ENCODE data around the gene PPIG.

DNA sequence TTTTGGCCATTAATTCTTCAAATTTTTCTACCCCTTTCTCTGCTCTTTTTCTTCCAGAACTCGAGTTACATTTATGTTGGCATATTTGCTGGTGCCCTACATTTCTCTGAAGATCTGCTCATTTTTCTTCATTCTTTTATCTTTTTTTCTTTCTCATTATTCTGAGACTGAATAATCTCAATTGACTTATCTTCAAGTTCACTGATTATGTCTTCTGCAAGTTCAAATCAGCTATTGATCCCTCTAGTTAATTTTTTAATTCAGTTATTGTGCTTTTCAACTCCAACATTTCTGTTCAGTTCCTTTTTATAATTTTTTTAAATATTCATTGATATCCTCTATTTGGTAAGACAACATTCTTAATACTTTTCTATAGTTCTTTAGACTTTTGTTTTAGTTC, 106.8 kb downstream of the PPIG start:
- TF ChIP-seq ATF3 (IDR thresholded peaks at IDR 0.05) (no peak), CTCF (IDR thresholded peaks at IDR 0.05; ENCODE audit: low read depth, low read length, missing input control) (no peak), YY1 (IDR thresholded peaks at IDR 0.05) (no peak), RAD21 (IDR thresholded peaks at IDR 0.05) (no peak), EGR1 (IDR thresholded peaks at IDR 0.05; ENCODE audit: low read depth in 2 of 2) (no peak)
- TF ChIP-seq, protein P1, sequence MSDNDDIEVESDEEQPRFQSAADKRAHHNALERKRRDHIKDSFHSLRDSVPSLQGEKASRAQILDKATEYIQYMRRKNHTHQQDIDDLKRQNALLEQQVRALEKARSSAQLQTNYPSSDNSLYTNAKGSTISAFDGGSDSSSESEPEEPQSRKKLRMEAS (IDR thresholded peaks at IDR 0.05), result no peak
